Progenitor cell of endocrine pancreas (in vitro differentiated cells): ENCODE results near the gene PRR11. TPM values are rescaled to one million over a fixed set of nuclear protein-coding genes. Genes with fewer than 3 reads are reported as not detected.

Source experiments
- DNase-seq: peaks from one replicate; pipeline ENCODE4 v3.0.0; 2021; ENCODE audit warnings: low spot score; ENCODE audit not compliant: unreplicated experiment
- H3K27ac Mint-ChIP-seq: 2 replicates; pipeline ENCODE4 v1.8.0; 2021; ENCODE audit warnings: mild to moderate bottlenecking, moderate library complexity, mixed read lengths
- H3K27me3 Mint-ChIP-seq: 2 replicates; pipeline ENCODE4 v1.8.0; 2021; ENCODE audit warnings: mixed read lengths
- H3K36me3 Mint-ChIP-seq: 2 replicates; pipeline ENCODE4 v1.8.0; 2022; ENCODE audit warnings: mixed read lengths; ENCODE audit not compliant: insufficient read depth
- H3K4me1 Mint-ChIP-seq: 2 replicates; pipeline ENCODE4 v1.8.0; 2021; ENCODE audit warnings: low read depth, mixed read lengths
- H3K4me3 Mint-ChIP-seq: 2 replicates; pipeline ENCODE4 v1.8.0; 2021; ENCODE audit warnings: low read depth, mild to moderate bottlenecking, moderate library complexity, mixed read lengths
- H3K9me3 Mint-ChIP-seq: 2 replicates; pipeline ENCODE4 v1.8.0; 2021; ENCODE audit warnings: low read depth, mixed read lengths
- total RNA-seq: library from RNA; stranded (reverse); gene quantifications from 2 replicates; pipeline ENCODE4 v1.2.1, GENCODE V29; 2021
- TF ChIP-seq, protein P1 (sequence below): fragments of 200-600 bp; sonication (generic); IDR thresholded peaks from one replicate; pipeline ENCODE4 v1.5.0; 2021; ENCODE audit warnings: antibody characterized with exemption, mild to moderate bottlenecking; ENCODE audit not compliant: unreplicated experiment

Gene PRR11
- total RNA-seq, 1 donor from 2014 or later: 24.9 TPM

DNA sequence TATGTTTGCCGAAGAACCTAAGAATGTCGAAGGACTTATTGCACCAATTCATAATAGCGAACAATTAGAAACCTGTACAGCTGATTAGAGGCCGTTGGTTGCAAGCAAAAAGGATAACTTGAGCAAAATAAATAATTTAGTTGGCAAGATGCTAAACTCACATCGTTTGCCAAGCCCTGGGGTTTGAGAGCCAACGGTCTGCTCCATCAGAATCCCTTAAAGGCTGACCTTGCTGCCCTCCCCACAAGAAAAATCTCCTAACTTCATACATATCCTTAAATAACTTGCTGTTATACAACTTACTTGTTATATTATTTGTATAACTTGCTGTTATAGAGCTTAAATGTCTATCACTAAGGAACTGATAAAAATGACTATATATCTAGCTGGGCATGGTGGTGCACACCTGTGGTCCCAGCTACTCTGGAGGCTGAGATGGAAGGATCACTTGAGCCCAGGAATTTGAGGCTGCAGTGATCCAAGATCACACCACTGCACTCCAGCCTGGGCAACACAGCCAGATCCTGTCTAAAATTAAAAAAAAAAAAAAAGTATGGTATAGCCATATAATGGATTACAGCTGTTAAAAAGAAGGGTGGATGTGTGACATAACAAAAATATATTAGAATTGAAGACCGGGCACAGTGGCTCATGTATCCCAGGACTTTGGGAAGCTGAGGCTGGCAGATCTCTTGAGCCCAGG is 47.0 kb upstream of the PRR11 start:
- H3K9me3 Mint-ChIP-seq: no peaks in the 10 kb centered on the region
- no peaks in the 10 kb centered on the region for H3K27me3 Mint-ChIP-seq
- no peak for DNase-seq
- peaks cover 8% of the 10 kb centered on the region for H3K4me1 Mint-ChIP-seq
- H3K27ac Mint-ChIP-seq: no peak overlapping the region
- TF ChIP-seq, protein P1, sequence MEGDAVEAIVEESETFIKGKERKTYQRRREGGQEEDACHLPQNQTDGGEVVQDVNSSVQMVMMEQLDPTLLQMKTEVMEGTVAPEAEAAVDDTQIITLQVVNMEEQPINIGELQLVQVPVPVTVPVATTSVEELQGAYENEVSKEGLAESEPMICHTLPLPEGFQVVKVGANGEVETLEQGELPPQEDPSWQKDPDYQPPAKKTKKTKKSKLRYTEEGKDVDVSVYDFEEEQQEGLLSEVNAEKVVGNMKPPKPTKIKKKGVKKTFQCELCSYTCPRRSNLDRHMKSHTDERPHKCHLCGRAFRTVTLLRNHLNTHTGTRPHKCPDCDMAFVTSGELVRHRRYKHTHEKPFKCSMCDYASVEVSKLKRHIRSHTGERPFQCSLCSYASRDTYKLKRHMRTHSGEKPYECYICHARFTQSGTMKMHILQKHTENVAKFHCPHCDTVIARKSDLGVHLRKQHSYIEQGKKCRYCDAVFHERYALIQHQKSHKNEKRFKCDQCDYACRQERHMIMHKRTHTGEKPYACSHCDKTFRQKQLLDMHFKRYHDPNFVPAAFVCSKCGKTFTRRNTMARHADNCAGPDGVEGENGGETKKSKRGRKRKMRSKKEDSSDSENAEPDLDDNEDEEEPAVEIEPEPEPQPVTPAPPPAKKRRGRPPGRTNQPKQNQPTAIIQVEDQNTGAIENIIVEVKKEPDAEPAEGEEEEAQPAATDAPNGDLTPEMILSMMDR: no peak
- H3K36me3 Mint-ChIP-seq: peaks cover 11% of the 10 kb centered on the region
- no peak overlapping the region for H3K4me3 Mint-ChIP-seq

DNA sequence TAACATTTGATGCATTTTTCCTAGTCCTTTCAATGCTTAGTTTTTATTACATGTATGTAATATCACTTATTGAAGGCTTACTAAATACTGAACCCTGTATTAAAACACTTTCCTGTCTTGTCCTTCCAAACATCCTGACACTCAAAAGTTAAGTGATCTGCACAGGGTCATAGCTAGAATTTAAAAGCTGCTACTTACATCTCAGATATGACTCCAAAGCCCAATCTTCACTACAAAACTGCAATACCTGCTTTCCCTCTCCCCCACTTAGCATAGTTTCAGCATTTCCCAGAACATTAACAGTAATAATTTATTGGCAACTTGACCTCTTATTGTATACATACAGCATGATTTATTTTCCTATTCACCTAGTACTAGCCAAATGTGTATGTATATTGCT is 44.6 kb upstream of the PRR11 start:
- TF ChIP-seq, protein P1: no peak
- H3K36me3 Mint-ChIP-seq: peaks cover 18% of the 10 kb centered on the region
- H3K4me3 Mint-ChIP-seq: no peak overlapping the region
- peaks cover 3% of the 10 kb centered on the region for H3K4me1 Mint-ChIP-seq
- no peaks in the 10 kb centered on the region for H3K27me3 Mint-ChIP-seq
- peak overlapping the region; percentile 1 for H3K27ac Mint-ChIP-seq
- DNase-seq: no peak
- H3K9me3 Mint-ChIP-seq: no peaks in the 10 kb centered on the region

DNA sequence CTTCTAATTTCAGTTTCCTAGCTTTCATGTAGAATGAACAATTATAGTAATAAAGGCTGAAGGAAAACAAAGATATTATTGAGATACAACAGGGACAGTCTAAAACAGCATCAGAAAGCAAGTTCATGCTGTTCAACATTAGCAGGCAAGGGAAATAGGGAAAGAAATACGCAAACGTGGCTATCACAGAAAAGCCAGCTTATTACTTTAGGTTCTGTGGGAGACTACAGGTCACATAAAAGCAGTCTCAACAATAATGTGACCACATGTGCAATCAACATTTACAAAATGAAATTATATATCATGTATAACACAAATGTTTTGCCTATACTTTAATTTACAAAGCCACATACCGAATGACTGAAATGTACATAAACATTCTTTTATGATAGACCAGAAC is 44.0 kb upstream of the PRR11 start:
- Mint-ChIP-seq H3K27ac (no peak overlapping the region), H3K9me3 (no peaks in the 10 kb centered on the region), H3K4me3 (no peak overlapping the region), H3K27me3 (no peaks in the 10 kb centered on the region), H3K4me1 (peaks cover 2% of the 10 kb centered on the region), H3K36me3 (peaks cover 18% of the 10 kb centered on the region)
- TF ChIP-seq, protein P1: no peak
- DNase-seq: no peak

DNA sequence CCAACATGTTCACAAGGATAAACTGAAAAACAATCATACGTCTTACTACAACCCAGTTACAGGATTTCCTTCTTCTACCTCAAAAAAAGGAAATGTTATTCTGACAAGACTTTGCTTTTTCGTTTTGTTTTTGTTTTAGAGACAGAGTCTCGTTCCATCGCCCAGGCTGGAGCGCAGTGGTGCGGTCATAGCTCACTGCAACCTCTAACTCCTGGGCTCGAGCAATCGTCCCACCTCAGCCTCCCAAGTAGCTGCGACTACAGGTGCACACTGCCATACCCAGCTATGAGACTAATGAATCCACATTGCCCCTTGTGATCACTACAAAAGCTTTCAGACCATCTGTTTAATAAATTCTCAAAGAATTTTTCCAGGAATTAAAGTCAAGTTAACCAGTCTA is 40.1 kb upstream of the PRR11 start:
- TF ChIP-seq, protein P1: no peak
- no peaks in the 10 kb centered on the region for H3K4me1 Mint-ChIP-seq
- no peaks in the 10 kb centered on the region for H3K27me3 Mint-ChIP-seq
- no peak for DNase-seq
- H3K4me3 Mint-ChIP-seq: no peak overlapping the region
- no peak overlapping the region for H3K27ac Mint-ChIP-seq
- H3K36me3 Mint-ChIP-seq: peaks cover 21% of the 10 kb centered on the region
- H3K9me3 Mint-ChIP-seq: no peaks in the 10 kb centered on the region

DNA sequence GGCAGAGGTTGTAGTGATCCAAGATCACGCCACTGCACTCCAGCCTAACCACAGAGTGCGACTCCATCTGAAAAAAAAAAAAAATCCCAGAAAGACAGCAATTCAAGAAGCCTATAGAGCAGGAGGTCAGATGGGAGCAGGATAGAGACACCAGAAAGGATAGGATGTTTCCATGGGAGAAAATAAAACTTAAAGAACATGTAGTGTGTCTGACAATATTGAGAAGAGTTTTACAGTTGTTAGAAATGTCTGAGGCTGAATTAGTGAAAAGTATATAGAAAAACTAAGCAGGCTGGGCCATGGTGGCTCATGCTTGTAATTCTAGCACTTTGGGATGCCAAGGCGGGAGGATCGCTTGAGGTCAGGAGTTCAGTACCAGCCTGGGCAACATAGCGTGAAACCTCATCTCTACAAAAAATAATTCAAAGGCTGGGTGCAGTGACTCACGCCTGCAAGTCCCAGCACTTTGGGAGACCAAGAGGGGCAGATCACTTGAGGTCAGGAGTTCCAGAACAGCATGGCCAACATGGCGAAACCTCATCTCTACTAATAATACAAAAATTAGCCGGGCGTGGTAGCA is 33.6 kb upstream of the PRR11 start:
- TF ChIP-seq, protein P1: no peak
- H3K27ac Mint-ChIP-seq: no peak overlapping the region
- no peak for DNase-seq
- H3K36me3 Mint-ChIP-seq: peaks cover 21% of the 10 kb centered on the region
- no peak overlapping the region for H3K4me3 Mint-ChIP-seq
- H3K9me3 Mint-ChIP-seq: no peaks in the 10 kb centered on the region
- H3K27me3 Mint-ChIP-seq: no peaks in the 10 kb centered on the region
- H3K4me1 Mint-ChIP-seq: no peaks in the 10 kb centered on the region
